ENCODE results near the gene LSP1.

LSP1 gene

GRCh38 chr11:1821562-1821961 lies 31.3 kb upstream of the LSP1 start:
- H2BK120ac ChIP-seq (ENCODE audit: insufficient read depth, low read length, poor library complexity): no peak overlapping the region
- no peaks in the 10 kb centered on the region for H3K79me1 ChIP-seq (ENCODE audit: low read length)
- no peak overlapping the region for H2BK5ac ChIP-seq (ENCODE audit: low read depth, low read length, poor library complexity)
- no peak overlapping the region for H4K8ac ChIP-seq (ENCODE audit: low read depth, low read length)
- H3K18ac ChIP-seq (ENCODE audit: low read length): no peak overlapping the region
- H3K4me1 ChIP-seq (ENCODE audit: control insufficient read depth in 1 of 2, insufficient read depth in 2 of 2, low read length in 2 of 2): peaks cover 3 to 11% of the 10 kb centered on the region in 2 experiments
- H3K36me3 ChIP-seq (ENCODE audit: control insufficient read depth in 1 of 2, insufficient read depth in 2 of 2, low read length in 2 of 2): no peaks in the 10 kb centered on the region
- H3K4me3 ChIP-seq (ENCODE audit: low read depth, low read length): no peak overlapping the region
- no peak for DNase-seq
- H3K9me3 ChIP-seq (ENCODE audit: insufficient read depth, low read depth, low read length): peaks cover 6% of the 10 kb centered on the region
- no peak overlapping the region for H2AFZ ChIP-seq (ENCODE audit: insufficient read depth, low read length, poor library complexity)
- no peak overlapping the region for H3K4me2 ChIP-seq (ENCODE audit: low read length)
- H4K91ac ChIP-seq (ENCODE audit: low read depth, low read length): no peak overlapping the region
- no peak overlapping the region for H3K9ac ChIP-seq (ENCODE audit: low read length)
- no peak overlapping the region for H3K23ac ChIP-seq (ENCODE audit: low read length)
- no peak overlapping the region for H3K14ac ChIP-seq (ENCODE audit: low read length)
- no peak overlapping the region for H4K12ac ChIP-seq (ENCODE audit: low read depth, low read length)
- H2AK5ac ChIP-seq (ENCODE audit: low read length): no peak overlapping the region
- no peaks in the 10 kb centered on the region for H3K79me2 ChIP-seq (ENCODE audit: control insufficient read depth, insufficient read depth, low read length, poor library complexity)
- H2BK12ac ChIP-seq (ENCODE audit: low read length): no peak overlapping the region
- no peak overlapping the region for H3K4ac ChIP-seq (ENCODE audit: low read depth, low read length)
- H3K27me3 ChIP-seq (ENCODE audit: insufficient read depth, low read length): no peaks in the 10 kb centered on the region
- H3K27ac ChIP-seq (ENCODE audit: low read depth, low read length): no peak overlapping the region

GRCh38 chr11:1822648-1823375 lies 30.1 kb upstream of the LSP1 start:
- Histone ChIP-seq H3K4me3 (ENCODE audit: low read depth, low read length) (no peak overlapping the region), H2AK5ac (ENCODE audit: low read length) (no peak overlapping the region)
- no CpG with 5 or more reads among the region's 8 CpGs for WGBS (ENCODE audit: extremely low coverage, insufficient coverage, insufficient read length)

GRCh38 chr11:1823376-1824220 lies 29.3 kb upstream of the LSP1 start:
- no peaks in the 10 kb centered on the region for H3K79me2 ChIP-seq (ENCODE audit: control insufficient read depth, insufficient read depth, low read length, poor library complexity)
- no peak overlapping the region for H4K8ac ChIP-seq (ENCODE audit: low read depth, low read length)
- no peak overlapping the region for H3K27ac ChIP-seq (ENCODE audit: low read depth, low read length)
- no peak overlapping the region for H3K18ac ChIP-seq (ENCODE audit: low read length)
- H2AFZ ChIP-seq (ENCODE audit: insufficient read depth, low read length, poor library complexity): no peak overlapping the region
- no CpG with 5 or more reads among the region's 19 CpGs for WGBS (ENCODE audit: extremely low coverage, insufficient coverage, insufficient read length)
- peaks cover 4% of the 10 kb centered on the region for H3K9me3 ChIP-seq (ENCODE audit: insufficient read depth, low read depth, low read length)
- no peak overlapping the region for H2BK5ac ChIP-seq (ENCODE audit: low read depth, low read length, poor library complexity)
- H3K4me1 ChIP-seq (ENCODE audit: control insufficient read depth in 1 of 2, insufficient read depth in 2 of 2, low read length in 2 of 2): peaks cover 4 to 11% of the 10 kb centered on the region in 2 experiments
- no peak overlapping the region for H3K4me3 ChIP-seq (ENCODE audit: low read depth, low read length)
- H3K79me1 ChIP-seq (ENCODE audit: low read length): no peaks in the 10 kb centered on the region
- H4K12ac ChIP-seq (ENCODE audit: low read depth, low read length): no peak overlapping the region
- H3K4ac ChIP-seq (ENCODE audit: low read depth, low read length): no peak overlapping the region
- no peak overlapping the region for H3K9ac ChIP-seq (ENCODE audit: low read length)
- H2BK120ac ChIP-seq (ENCODE audit: insufficient read depth, low read length, poor library complexity): no peak overlapping the region
- H3K4me2 ChIP-seq (ENCODE audit: low read length): no peak overlapping the region
- no peak for DNase-seq
- H4K91ac ChIP-seq (ENCODE audit: low read depth, low read length): no peak overlapping the region
- no peak overlapping the region for H2AK5ac ChIP-seq (ENCODE audit: low read length)
- no peak overlapping the region for H3K23ac ChIP-seq (ENCODE audit: low read length)
- H3K36me3 ChIP-seq (ENCODE audit: control insufficient read depth in 1 of 2, insufficient read depth in 2 of 2, low read length in 2 of 2): no peaks in the 10 kb centered on the region
- no peak overlapping the region for H3K14ac ChIP-seq (ENCODE audit: low read length)
- no peaks in the 10 kb centered on the region for H3K27me3 ChIP-seq (ENCODE audit: insufficient read depth, low read length)
- no peak overlapping the region for H2BK12ac ChIP-seq (ENCODE audit: low read length)

More at GRCh38 chr11:1822648-1823375, 30.1 kb upstream of the LSP1 start:
- Histone ChIP-seq H3K14ac (ENCODE audit: low read length) (no peak overlapping the region), H4K12ac (ENCODE audit: low read depth, low read length) (no peak overlapping the region), H3K36me3 (ENCODE audit: control insufficient read depth in 1 of 2, insufficient read depth in 2 of 2, low read length in 2 of 2) (no peaks in the 10 kb centered on the region), H3K27me3 (ENCODE audit: insufficient read depth, low read length) (no peaks in the 10 kb centered on the region), H4K8ac (ENCODE audit: low read depth, low read length) (no peak overlapping the region), H3K27ac (ENCODE audit: low read depth, low read length) (no peak overlapping the region), H2BK120ac (ENCODE audit: insufficient read depth, low read length, poor library complexity) (no peak overlapping the region), H2BK12ac (ENCODE audit: low read length) (no peak overlapping the region), H3K9me3 (ENCODE audit: insufficient read depth, low read depth, low read length) (peaks cover 5% of the 10 kb centered on the region), H3K4me1 (ENCODE audit: control insufficient read depth in 1 of 2, insufficient read depth in 2 of 2, low read length in 2 of 2) (peaks cover 3 to 11% of the 10 kb centered on the region in 2 experiments), H3K18ac (ENCODE audit: low read length) (no peak overlapping the region), H4K91ac (ENCODE audit: low read depth, low read length) (no peak overlapping the region), H2BK5ac (ENCODE audit: low read depth, low read length, poor library complexity) (no peak overlapping the region), H3K79me1 (ENCODE audit: low read length) (no peaks in the 10 kb centered on the region), H3K4ac (ENCODE audit: low read depth, low read length) (no peak overlapping the region), H3K4me2 (ENCODE audit: low read length) (no peak overlapping the region), H3K79me2 (ENCODE audit: control insufficient read depth, insufficient read depth, low read length, poor library complexity) (no peaks in the 10 kb centered on the region), H3K23ac (ENCODE audit: low read length) (no peak overlapping the region), H2AFZ (ENCODE audit: insufficient read depth, low read length, poor library complexity) (no peak overlapping the region), H3K9ac (ENCODE audit: low read length) (no peak overlapping the region)
- no peak for DNase-seq

- no peak overlapping the region for H2BK5ac ChIP-seq (ENCODE audit: low read depth, low read length, poor library complexity)
- no peak overlapping the region for H3K23ac ChIP-seq (ENCODE audit: low read length)
- no peak overlapping the region for H3K4me3 ChIP-seq (ENCODE audit: low read depth, low read length)
- no peak overlapping the region for H2AK5ac ChIP-seq (ENCODE audit: low read length)
- H3K4ac ChIP-seq (ENCODE audit: low read depth, low read length): no peak overlapping the region
- no CpG with 5 or more reads among the region's 23 CpGs for WGBS (ENCODE audit: extremely low coverage, insufficient coverage, insufficient read length)
- H3K4me2 ChIP-seq (ENCODE audit: low read length): no peak overlapping the region
- no peak overlapping the region for H3K14ac ChIP-seq (ENCODE audit: low read length)
- no peak overlapping the region for H4K12ac ChIP-seq (ENCODE audit: low read depth, low read length)
- no peak overlapping the region for H2BK120ac ChIP-seq (ENCODE audit: insufficient read depth, low read length, poor library complexity)
- H3K9ac ChIP-seq (ENCODE audit: low read length): no peak overlapping the region
- peaks cover 12 to 14% of the 10 kb centered on the region in 2 experiments for H3K4me1 ChIP-seq (ENCODE audit: control insufficient read depth in 1 of 2, insufficient read depth in 2 of 2, low read length in 2 of 2)
- H3K18ac ChIP-seq (ENCODE audit: low read length): no peak overlapping the region
- H3K9me3 ChIP-seq (ENCODE audit: insufficient read depth, low read depth, low read length): peaks cover 4% of the 10 kb centered on the region
- H4K8ac ChIP-seq (ENCODE audit: low read depth, low read length): no peak overlapping the region
- H3K27ac ChIP-seq (ENCODE audit: low read depth, low read length): no peak overlapping the region
- H4K91ac ChIP-seq (ENCODE audit: low read depth, low read length): no peak overlapping the region
- H3K79me1 ChIP-seq (ENCODE audit: low read length): no peaks in the 10 kb centered on the region
- H2BK12ac ChIP-seq (ENCODE audit: low read length): no peak overlapping the region
- no peak for DNase-seq
- no peaks in the 10 kb centered on the region for H3K36me3 ChIP-seq (ENCODE audit: control insufficient read depth in 1 of 2, insufficient read depth in 2 of 2, low read length in 2 of 2)
- H3K79me2 ChIP-seq (ENCODE audit: control insufficient read depth, insufficient read depth, low read length, poor library complexity): no peaks in the 10 kb centered on the region
- no peaks in the 10 kb centered on the region for H3K27me3 ChIP-seq (ENCODE audit: insufficient read depth, low read length)
- no peak overlapping the region for H2AFZ ChIP-seq (ENCODE audit: insufficient read depth, low read length, poor library complexity)
These were observed 28.5 kb upstream of the LSP1 start for GRCh38 chr11:1824221-1825038.
